ENCODE data around the gene PID1. TPM values are rescaled to one million over a fixed set of nuclear protein-coding genes. Genes with fewer than 3 reads are reported as not detected.
A peak's percentile ranks its signal among the peaks of the same experiment; 100 is the strongest.

PID1 gene
- total RNA-seq, 2 donors from 2014 or later = 39.2 to 51.2 TPM

GRCh38 chr2:229268626-229269025 lies 2.5 kb downstream of the PID1 start:
- DNase-seq (no peak), ATAC-seq (no peak)
- intact Hi-C loops (cut with DNase I, micrococcal nuclease) = no loop called here

GRCh38 chr2:229267080-229267479 lies 4.0 kb downstream of the PID1 start:
- ATAC-seq (no peak), DNase-seq (no peak)
- intact Hi-C loops (cut with DNase I, micrococcal nuclease) = no loop called here

GRCh38 chr2:229265727-229266126 lies 5.4 kb downstream of the PID1 start:
- DNase-seq (no peak), ATAC-seq (no peak)
- intact Hi-C loops (cut with DNase I, micrococcal nuclease) = no loop called here

GRCh38 chr2:229261599-229261998 lies 9.5 kb downstream of the PID1 start:
- ATAC-seq = no peak
- DNase-seq = no peak

GRCh38 chr2:229261076-229261475 lies 10.0 kb downstream of the PID1 start:
- intact Hi-C loops (cut with DNase I, micrococcal nuclease) = no loop called here

More at GRCh38 chr2:229261599-229261998, 9.5 kb downstream of the PID1 start:
- intact Hi-C loops (cut with DNase I, micrococcal nuclease) = no loop called here

GRCh38 chr2:229257985-229258384 lies 13.1 kb downstream of the PID1 start:
- DNase-seq = no peak
- intact Hi-C loops (cut with DNase I, micrococcal nuclease) = no loop called here
- ATAC-seq = no peak

More at GRCh38 chr2:229261076-229261475, 10.0 kb downstream of the PID1 start:
- DNase-seq (no peak), ATAC-seq (no peak)

- intact Hi-C loops (cut with DNase I, micrococcal nuclease) = no loop called here
- no peak for ATAC-seq
- no peak for DNase-seq
Measured at GRCh38 chr2:229256376-229256775, 14.7 kb downstream of the PID1 start.

- ATAC-seq = no peak
- intact Hi-C loops (cut with DNase I, micrococcal nuclease) = no loop called here
- no peak for DNase-seq
Measured at GRCh38 chr2:229254206-229254605, 16.9 kb downstream of the PID1 start.

GRCh38 chr2:229252996-229253395 lies 18.1 kb downstream of the PID1 start:
- intact Hi-C loops (cut with DNase I, micrococcal nuclease) = no loop called here
- no peak for DNase-seq
- no peak for ATAC-seq

- intact Hi-C loops (cut with DNase I, micrococcal nuclease) = no loop called here
- DNase-seq (no peak), ATAC-seq (no peak)
Measured at GRCh38 chr2:229252280-229252679, 18.8 kb downstream of the PID1 start.

- no peak for ATAC-seq
Measured at GRCh38 chr2:229249536-229249935, 21.6 kb downstream of the PID1 start.

GRCh38 chr2:229246334-229246733 lies 24.8 kb downstream of the PID1 start:
- ATAC-seq (peak; percentile 62), DNase-seq (no peak)
- intact Hi-C loops (cut with DNase I, micrococcal nuclease) = no loop called here

More at GRCh38 chr2:229249536-229249935, 21.6 kb downstream of the PID1 start:
- DNase-seq = no peak
- intact Hi-C loops (cut with DNase I, micrococcal nuclease) = no loop called here

GRCh38 chr2:229244975-229245374 lies 26.1 kb downstream of the PID1 start:
- no peak for ATAC-seq
- intact Hi-C loops (cut with DNase I, micrococcal nuclease) = no loop called here
- no peak for DNase-seq

- DNase-seq (no peak), ATAC-seq (no peak)
- intact Hi-C loops (cut with DNase I, micrococcal nuclease) = no loop called here
Measured at GRCh38 chr2:229243890-229244560, 27.1 kb downstream of the PID1 start.

GRCh38 chr2:229240984-229241491 lies 30.0 kb downstream of the PID1 start:
- DNase-seq = no peak
- intact Hi-C loops (cut with DNase I, micrococcal nuclease) = no loop called here

GRCh38 chr2:229239021-229239420 lies 32.1 kb downstream of the PID1 start:
- intact Hi-C loops (cut with DNase I, micrococcal nuclease) = no loop called here
- ATAC-seq (no peak), DNase-seq (no peak)

More at GRCh38 chr2:229240984-229241491, 30.0 kb downstream of the PID1 start:
- ATAC-seq = no peak

GRCh38 chr2:229237270-229237669 lies 33.8 kb downstream of the PID1 start:
- no peak for DNase-seq
- intact Hi-C loops (cut with DNase I, micrococcal nuclease) = no loop called here
- ATAC-seq = no peak

- intact Hi-C loops (cut with DNase I, micrococcal nuclease) = no loop called here
- DNase-seq (peak in 1 of 2 donors; percentile 5), ATAC-seq (no peak)
Measured at GRCh38 chr2:229235131-229235914, 35.8 kb downstream of the PID1 start.

GRCh38 chr2:229231885-229232284 lies 39.2 kb downstream of the PID1 start:
- intact Hi-C loops (cut with DNase I, micrococcal nuclease) = no loop called here
- no peak for ATAC-seq
- DNase-seq = no peak

- intact Hi-C loops (cut with DNase I, micrococcal nuclease) = no loop called here
- no peak for DNase-seq
- no peak for ATAC-seq
Measured at GRCh38 chr2:229231328-229231868, 39.7 kb downstream of the PID1 start.

Measured in left colon (tissue), 2 donors.